Measurements from ENCODE around the gene SLC26A9.

GRCh38 chr1:205973377-205974232 is 30.3 kb upstream of the SLC26A9 start:
- TF ChIP-seq CTCF (conservative IDR thresholded peaks at IDR 0.05), result no peak
- no peak for TF ChIP-seq EZH2 (IDR thresholded peaks at IDR 0.05; ENCODE audit: low read depth)
